Tibial nerve (tissue), 4 donors: Measurements from ENCODE around the gene PMM2. TPM values are rescaled to one million over a fixed set of nuclear protein-coding genes. Genes with fewer than 3 reads are reported as not detected.
"Not testable (repeated sequence)": the region's sequence is repeated elsewhere in the genome, so short reads cannot be mapped to it uniquely, and the experiment has no call there.

Source experiments
- DNase-seq, 2 donors: peaks; one replicate each; pipeline ENCODE4 v3.0.0-alpha.2; 2019; ENCODE audit warnings: low spot score in 2 of 2
- H3K27ac ChIP-seq, 4 donors: fragments of 200-600 bp; sonication (generic) in 3 of 4; one replicate each; pipeline ENCODE4 v1.5.1; 2017 to 2019; ENCODE audit warnings: mild to moderate bottlenecking in 1 of 4
- H3K27me3 ChIP-seq, 2 donors: fragments of 200-600 bp; sonication (generic) in 1 of 2; one replicate each; pipeline versions ENCODE4 v1.5.1 to v1.6.0; 2017 to 2019
- H3K36me3 ChIP-seq, 3 donors: fragments of 200-600 bp; sonication (generic); one replicate each; pipeline ENCODE4 v1.5.1; 2018 to 2019
- H3K4me1 ChIP-seq, 4 donors: fragments of 200-600 bp; sonication (generic) in 3 of 4; one replicate each; pipeline ENCODE4 v1.5.1; 2017 to 2019
- H3K4me3 ChIP-seq, 4 donors: fragments of 200-600 bp; sonication (generic) in 3 of 4; one replicate each; pipeline ENCODE4 v1.5.1; 2017 to 2019; ENCODE audit warnings: mild to moderate bottlenecking in 1 of 4, moderate library complexity in 1 of 4
- H3K9me3 ChIP-seq, 4 donors: fragments of 200-600 bp; sonication (generic) in 3 of 4; one replicate each; pipeline ENCODE4 v1.5.1; 2017 to 2019
- CTCF ChIP-seq, 5 experiments: fragments of 200-600 bp in 3 of 5; fragments of 450-650 bp in 2 of 5; sonication (generic) in 3 of 5; IDR thresholded peaks; one replicate each; pipeline ENCODE4 v1.5.1; 2016 to 2019; ENCODE audit warnings: antibody characterized with exemption in 5 of 5, mild to moderate bottlenecking in 3 of 5, moderate library complexity in 2 of 5
- EP300 ChIP-seq, 2 donors: sonication (generic); formaldehyde crosslinking; IDR thresholded peaks; one replicate each; pipeline ENCODE4 v1.6.1; 2017; ENCODE audit warnings: antibody characterized with exemption in 2 of 2, mild to moderate bottlenecking in 1 of 2
- POLR2A ChIP-seq, 2 donors: fragments of 450-650 bp; IDR thresholded peaks; one replicate each; pipeline ENCODE4 v1.6.1; 2017; ENCODE audit warnings: antibody characterized with exemption in 2 of 2, mild to moderate bottlenecking in 2 of 2, moderate library complexity in 2 of 2
- WGBS, 2 donors: methylation state at CpG; one replicate each; pipeline ENCODE4 v1.1.5; 2018; 5-methylcytosine and 5-hydroxymethylcytosine counted together
- total RNA-seq, 4 donors: library from RNA; depleted of rRNA; stranded (reverse); fragments of >200 nt; gene quantifications; one replicate each; pipeline ENCODE4 v1.1.0, GENCODE V29; 2016

Gene PMM2
- total RNA-seq, 4 donors from 2014 or later: 37.6 to 73.8 (median 52.7) TPM

GRCh38 chr16:8801701-8802100, 4.1 kb downstream of the PMM2 start:
- no peak for DNase-seq
- Histone ChIP-seq H3K9me3 (no peaks in the 10 kb centered on the region), H3K4me3 (no peak overlapping the region), H3K36me3 (peaks cover 5 to 53% (median 14%) of the 10 kb centered on the region in 3 donors), H3K27me3 (no peaks in the 10 kb centered on the region), H3K27ac (no peak overlapping the region), H3K4me1 (peaks cover 3 to 35% (median 19%) of the 10 kb centered on the region in 4 donors)
- 91 to 92% methylated on average over 4 of the region's 4 CpGs for WGBS, 2 donors
- TF ChIP-seq EP300 (IDR thresholded peaks at IDR 0.05): no peak
- TF ChIP-seq POLR2A (IDR thresholded peaks at IDR 0.05): no peak
- TF ChIP-seq CTCF (IDR thresholded peaks at IDR 0.05): no peak

- not testable (repeated sequence) for H3K9me3 ChIP-seq, H3K27ac ChIP-seq, DNase-seq, H3K4me3 ChIP-seq, H3K27me3 ChIP-seq
- WGBS, 2 donors: 86 to 88% methylated on average over 12 of the region's 12 CpGs
- H3K4me1 ChIP-seq: peaks cover 0 to 25% (median 10%) of the 10 kb centered on the region in 4 donors
- H3K36me3 ChIP-seq: peaks cover 5 to 73% (median 22%) of the 10 kb centered on the region in 3 donors
Observed at GRCh38 chr16:8803733-8804132, 6.1 kb downstream of the PMM2 start.

GRCh38 chr16:8804313-8804712, 6.7 kb downstream of the PMM2 start:
- no peaks in the 10 kb centered on the region for H3K9me3 ChIP-seq

GRCh38 chr16:8806272-8806983, 8.8 kb downstream of the PMM2 start:
- no peak overlapping the region for H3K27ac ChIP-seq
- H3K9me3 ChIP-seq: no peaks in the 10 kb centered on the region
- no peak overlapping the region for H3K4me3 ChIP-seq
- 90 to 92% methylated on average over 13 of the region's 13 CpGs for WGBS, 2 donors
- TF ChIP-seq CTCF (IDR thresholded peaks at IDR 0.05): no peak
- TF ChIP-seq POLR2A (IDR thresholded peaks at IDR 0.05): no peak
- TF ChIP-seq EP300 (IDR thresholded peaks at IDR 0.05): no peak
- peaks cover 0 to under 1% (median 0%) of the 10 kb centered on the region in 4 donors for H3K4me1 ChIP-seq
- H3K27me3 ChIP-seq: no peaks in the 10 kb centered on the region
- no peak for DNase-seq
- peaks cover 7 to 97% (median 25%) of the 10 kb centered on the region in 3 donors for H3K36me3 ChIP-seq

More at GRCh38 chr16:8804313-8804712, 6.7 kb downstream of the PMM2 start:
- TF ChIP-seq POLR2A (IDR thresholded peaks at IDR 0.05) (no peak), EP300 (IDR thresholded peaks at IDR 0.05) (no peak), CTCF (IDR thresholded peaks at IDR 0.05) (no peak)
- no peak for DNase-seq
- Histone ChIP-seq H3K4me3 (no peak overlapping the region), H3K27me3 (no peaks in the 10 kb centered on the region), H3K36me3 (peaks cover 5 to 79% (median 22%) of the 10 kb centered on the region in 3 donors), H3K4me1 (peaks cover 0 to 20% (median 4%) of the 10 kb centered on the region in 4 donors), H3K27ac (no peak overlapping the region)
- WGBS, 2 donors: 91% methylated on average over 6 of the region's 6 CpGs

- Histone ChIP-seq H3K9me3 (no peaks in the 10 kb centered on the region), H3K4me1 (no peaks in the 10 kb centered on the region), H3K27me3 (no peaks in the 10 kb centered on the region), H3K27ac (no peak overlapping the region), H3K4me3 (no peak overlapping the region), H3K36me3 (peaks cover 7 to 97% (median 25%) of the 10 kb centered on the region in 3 donors)
- no peak for DNase-seq
- 92 to 98% methylated on average over 5 of the region's 5 CpGs for WGBS, 2 donors
- TF ChIP-seq CTCF (IDR thresholded peaks at IDR 0.05) (no peak), POLR2A (IDR thresholded peaks at IDR 0.05) (no peak), EP300 (IDR thresholded peaks at IDR 0.05) (no peak)
Observed at GRCh38 chr16:8807189-8807588, 9.6 kb downstream of the PMM2 start.
